Hepatocyte (in vitro differentiated cells): ENCODE data around the gene TEAD3.

Source experiments
- CTCF ChIP-seq: fragments of 200-600 bp; sonication (generic); IDR thresholded peaks from 2 replicates; pipeline ENCODE4 v1.5.1; 2016; ENCODE audit warnings: antibody characterized with exemption, mild to moderate bottlenecking; ENCODE audit not compliant: poor library complexity
- EZH2 ChIP-seq: fragments of 200-600 bp; sonication (generic); IDR thresholded peaks from 2 replicates; pipeline ENCODE4 v1.6.1; 2016; ENCODE audit warnings: antibody characterized with exemption, mild to moderate bottlenecking, borderline replicate concordance
- EZH2phosphoT487 ChIP-seq: fragments of 200-600 bp; sonication (generic); IDR thresholded peaks from one replicate; pipeline ENCODE4 v1.6.1; 2018; ENCODE audit warnings: antibody characterized with exemption, mild to moderate bottlenecking, low read depth, moderate library complexity; ENCODE audit not compliant: unreplicated experiment, severe bottlenecking

GRCh38 chr6:35522151-35522550 is 25.3 kb upstream of the TEAD3 start:
- TF ChIP-seq CTCF, result no peak
- no peak for TF ChIP-seq EZH2
- no peak for TF ChIP-seq EZH2phosphoT487
